Activated T-helper 9 cell treated with anti-CD3 and anti-CD28 coated beads, Interleukin-2, amount 50 U/mL, for 16 hours (primary cell): ENCODE results near the gene LRCOL1.

ENCODE experiments used
- DNase-seq: peaks from one replicate; pipeline ENCODE4 v3.0.0-alpha.2; 2020; ENCODE audit warnings: low read depth

Gene LRCOL1

GRCh38 chr12:132562489-132563021 is 47.8 kb downstream of the LRCOL1 start:
- DNase-seq: no peak

- DNase-seq: no peak
Measured at GRCh38 chr12:132561427-132562156, 48.8 kb downstream of the LRCOL1 start.

- DNase-seq: peak; percentile 67
Measured at GRCh38 chr12:132560614-132561426, 49.6 kb downstream of the LRCOL1 start.

GRCh38 chr12:132560364-132560613 is 50.1 kb downstream of the LRCOL1 start:
- no peak for DNase-seq

- DNase-seq: no peak
Measured at GRCh38 chr12:132559652-132560363, 50.6 kb downstream of the LRCOL1 start.

- DNase-seq: no peak
Measured at GRCh38 chr12:132558861-132559623, 51.3 kb downstream of the LRCOL1 start.

- no peak for DNase-seq
Measured at GRCh38 chr12:132558042-132558856, 52.1 kb downstream of the LRCOL1 start.

GRCh38 chr12:132557291-132558015 is 52.9 kb downstream of the LRCOL1 start:
- DNase-seq: no peak

GRCh38 chr12:132556801-132557200 is 53.6 kb downstream of the LRCOL1 start:
- DNase-seq: no peak

GRCh38 chr12:132556216-132556615 is 54.2 kb downstream of the LRCOL1 start:
- DNase-seq: no peak

- no peak for DNase-seq
Measured at GRCh38 chr12:132555686-132556085, 54.7 kb downstream of the LRCOL1 start.

- DNase-seq: no peak
Measured at GRCh38 chr12:132554845-132555630, 55.3 kb downstream of the LRCOL1 start.
